GM12878 (cell line): ENCODE data around the gene KIF23. TPM values are rescaled to one million over a fixed set of nuclear protein-coding genes. Genes with fewer than 3 reads are reported as not detected.

Experiments
- ATAC-seq: fragments of 200-7000 bp; cut with Tn5 transposase; 3 replicates; pipeline ENCODE4 v1.9.1; 2020; ENCODE audit warnings: mild to moderate bottlenecking, moderate library complexity
- BruUV-seq: library from RNA; stranded (reverse); fragments of 400-500 nt; replicated peaks from 2 replicates; lab custom pipeline; 2021; lab: Mats Ljungman, UMichigan
- CTCF ChIA-PET: fragments of 300-600 bp; sonication (Branson Sonifier 250); formaldehyde crosslinking; extraction: SDS; loops from one replicate; lab custom pipeline; 2021; ENCODE audit warnings: inconsistent platforms; lab: Yijun Ruan, JAX
- POLR2A ChIA-PET: fragments of 350-600 bp; formaldehyde crosslinking; extraction: SDS; loops from one replicate; lab custom pipeline; 2021; ENCODE audit warnings: inconsistent platforms; lab: Charles Lee
- RAD21 ChIA-PET: fragments of 300-600 bp; sonication (Branson Sonifier 250); formaldehyde crosslinking; loops from one replicate; lab custom pipeline; 2023; ENCODE audit warnings: antibody characterized with exemption; ENCODE audit not compliant: unreplicated experiment; lab: Charles Lee
- SMC1A ChIA-PET: fragments of 300-600 bp; sonication (Branson Sonifier 250); formaldehyde crosslinking; loops from one replicate; lab custom pipeline; 2023; ENCODE audit not compliant: unreplicated experiment, uncharacterized antibody; lab: Charles Lee
- DNase-seq: peaks from one replicate; pipeline ENCODE4 v3.0.0-alpha.2; 2011; ENCODE audit warnings: low read depth, low spot score
- FAIRE-seq: peaks from 3 replicates; lab custom pipeline; 2011; peaks lifted over from hg19 to GRCh38; lab: Jason Lieb, UNC
- H2AFZ ChIP-seq: 2 replicates; pipeline ENCODE4 v1.6.0; 2011; ENCODE audit warnings: low read depth, low read length, control low read depth; ENCODE audit not compliant: control insufficient read depth
- H3K27ac ChIP-seq: 2 replicates; pipeline ENCODE4 v1.5.1; 2011; ENCODE audit warnings: control low read depth; ENCODE audit not compliant: control insufficient read depth, insufficient read depth
- H3K27me3 ChIP-seq, 2 experiments: replicated peaks in 1 of 2; 2 replicates each; pipeline versions ENCODE4 v1.6.0 to v1.6.1; 2011; ENCODE audit warnings: low read length in 1 of 2; ENCODE audit not compliant: control insufficient read depth in 2 of 2, insufficient read depth in 2 of 2
- H3K36me3 ChIP-seq, 2 experiments: 2 replicates each; pipeline ENCODE4 v1.5.1; 2011; ENCODE audit warnings: low read length in 1 of 2; ENCODE audit not compliant: control insufficient read depth in 2 of 2, insufficient read depth in 2 of 2
- H3K4me1 ChIP-seq: 2 replicates; pipeline ENCODE4 v1.6.1; 2011; ENCODE audit warnings: mild to moderate bottlenecking, low read length, moderate library complexity, mixed read lengths; ENCODE audit not compliant: control insufficient read depth, insufficient read depth
- H3K4me2 ChIP-seq: 2 replicates; pipeline ENCODE4 v1.6.0; 2011; ENCODE audit warnings: control low read depth; ENCODE audit not compliant: control insufficient read depth, insufficient read depth
- H3K4me3 ChIP-seq: fragments of 200-600 bp; sonication (generic); 2 replicates; pipeline ENCODE4 v1.5.1; 2016
- H3K79me2 ChIP-seq: 2 replicates; pipeline ENCODE4 v1.6.0; 2011; ENCODE audit warnings: low read length; ENCODE audit not compliant: control insufficient read depth, insufficient read depth
- H3K9ac ChIP-seq: 2 replicates; pipeline ENCODE4 v1.8.0; 2011; ENCODE audit warnings: low read length, control low read depth, mixed read lengths; ENCODE audit not compliant: control insufficient read depth, insufficient read depth
- H3K9me3 ChIP-seq: replicated peaks from 3 replicates; pipeline ENCODE4 v1.5.1; 2011; ENCODE audit warnings: mild to moderate bottlenecking, low read length; ENCODE audit not compliant: control insufficient read depth, insufficient read depth
- H4K20me1 ChIP-seq: 2 replicates; pipeline ENCODE4 v1.6.0; 2011; ENCODE audit not compliant: control insufficient read depth, insufficient read depth
- ASH2L ChIP-seq: fragments of 300-600, 200-600 bp; sonication (generic); IDR thresholded peaks from 2 replicates; pipeline ENCODE4 v1.6.1; 2017; ENCODE audit warnings: low read depth, mild to moderate bottlenecking, borderline replicate concordance
- CBX3 ChIP-seq: fragments of 200-600 bp; sonication (generic); IDR thresholded peaks from 2 replicates; pipeline ENCODE4 v1.6.1; 2016; ENCODE audit warnings: low read depth, borderline replicate concordance
- ESRRA ChIP-seq: IDR thresholded peaks from 2 replicates; pipeline ENCODE4 v1.6.1; 2012; ENCODE audit warnings: mild to moderate bottlenecking, low read length, improper control_type of control experiment
- IKZF1 ChIP-seq: fragments of 450-650 bp; conservative IDR thresholded peaks from 2 replicates; pipeline ENCODE4 v1.6.1; 2017; ENCODE audit warnings: antibody characterized with exemption, mild to moderate bottlenecking
- MEF2B ChIP-seq: fragments of 450-650 bp; IDR thresholded peaks from 2 replicates; pipeline ENCODE4 v1.6.1; 2018; ENCODE audit warnings: mild to moderate bottlenecking, moderate library complexity; ENCODE audit not compliant: partially characterized antibody, poor library complexity, severe bottlenecking
- NBN ChIP-seq: fragments of 450-650 bp; IDR thresholded peaks from 2 replicates; pipeline ENCODE4 v1.6.1; 2016
- REST ChIP-seq: IDR thresholded peaks from 2 replicates; pipeline ENCODE4 v1.6.1; 2012; ENCODE audit warnings: mild to moderate bottlenecking, low read depth, low read length
- ZBTB33 ChIP-seq: fragments of 450-650 bp; IDR thresholded peaks from 2 replicates; pipeline ENCODE4 v1.6.1; 2017; ENCODE audit warnings: mild to moderate bottlenecking
- WGBS: methylation state at CpG from one replicate; pipeline ENCODE4 v1.1.6; 2016; ENCODE audit warnings: low lambda C conversion rate; ENCODE audit not compliant: insufficient replicate concordance, insufficient coverage; ENCODE audit errors: missing lambda C conversion rate; 5-methylcytosine and 5-hydroxymethylcytosine counted together
- in situ Hi-C: fragments of 300-500 bp; cut with MboI; formaldehyde crosslinking; loops from 9 replicates; pipeline ENCODE4 v1.14.3; 2018; ENCODE audit warnings: mixed read lengths
- intact Hi-C: fragments of 100-400 bp; cut with micrococcal nuclease; formaldehyde crosslinking; loops from one replicate; pipeline ENCODE4 v1.14.2; 2022; ENCODE audit not compliant: unreplicated experiment
- polyA plus RNA-seq, 11 experiments: library from polyadenylated mRNA; depleted of rRNA in 4 of 11; unstranded in 6 of 11; stranded (reverse) in 5 of 11; fragments of >200 nt; fragmentation: Nextera tagmentation in 4 of 11; fragmentation: Illumina TruSeq in 1 of 11; extraction: Ambion mirVana in 4 of 11; extraction: Trizol in 1 of 11; gene quantifications; 1 replicate in 1 of 11; 2 replicates in 10 of 11; pipeline versions ENCODE4 v1.2.1 to v1.2.3, GENCODE V29; 2011 to 2016; ENCODE audit warnings: inconsistent platforms in 2 of 11, missing spikeins in 2 of 11, low read depth in 1 of 11
- total RNA-seq, 4 experiments: library from RNA; depleted of rRNA in 3 of 4; stranded (reverse); fragments of >200 nt in 3 of 4; fragmentation: Illumina TruSeq in 1 of 4; extraction: Trizol in 1 of 4; gene quantifications; 2 replicates each; pipeline versions ENCODE4 v1.2.1 to v1.2.3, GENCODE V29; 2013 to 2021
- TF ChIP-seq, protein P1 (sequence below): IDR thresholded peaks from 2 replicates; pipeline ENCODE4 v1.6.1; 2011; ENCODE audit warnings: borderline replicate concordance, low read depth, mild to moderate bottlenecking, moderate library complexity, mixed read lengths, low read length; ENCODE audit not compliant: insufficient read depth; ENCODE audit errors: extremely low read length

KIF23 gene
- total and polyA plus RNA-seq, 10 of the 15 experiments (the other 5 are each of a cell fraction or from before 2014, with no cell fraction given): 28.0 to 62.5 (median 46.6) TPM

GRCh38 chr15:69497076-69497475, 82.9 kb downstream of the KIF23 start:
- in situ Hi-C loops: no loop called here
- ChIA-PET SMC1A (no interaction called here), CTCF (no interaction called here)
- Histone ChIP-seq H3K4me3 (no peak overlapping the region), H3K79me2 (no peaks in the 10 kb centered on the region)
- TF ChIP-seq, protein P1, sequence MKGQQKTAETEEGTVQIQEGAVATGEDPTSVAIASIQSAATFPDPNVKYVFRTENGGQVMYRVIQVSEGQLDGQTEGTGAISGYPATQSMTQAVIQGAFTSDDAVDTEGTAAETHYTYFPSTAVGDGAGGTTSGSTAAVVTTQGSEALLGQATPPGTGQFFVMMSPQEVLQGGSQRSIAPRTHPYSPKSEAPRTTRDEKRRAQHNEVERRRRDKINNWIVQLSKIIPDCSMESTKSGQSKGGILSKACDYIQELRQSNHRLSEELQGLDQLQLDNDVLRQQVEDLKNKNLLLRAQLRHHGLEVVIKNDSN: no peak
- TF ChIP-seq CBX3 (no peak), ESRRA (no peak), NBN (no peak), ASH2L (no peak), REST (no peak), ZBTB33 (no peak), IKZF1 (no peak), MEF2B (no peak)
- TF ChIP-seq, all 136 proteins: peak for 0
- H3K27ac ChIP-seq: no peak overlapping the region
- H2AFZ ChIP-seq: no peak overlapping the region
- DNase-seq (no peak), FAIRE-seq (no peak), ATAC-seq (no peak)
- ChIA-PET RAD21 (no interaction called here), POLR2A (no interaction called here)
- WGBS: 10% methylated on average over 1 of the region's 1 CpG
- H3K9ac ChIP-seq: no peak overlapping the region
- H4K20me1 ChIP-seq: no peaks in the 10 kb centered on the region; the same call in 1 of the 2 replicates
- H3K27me3 ChIP-seq: no peaks in the 10 kb centered on the region
- H3K4me1 ChIP-seq: no peaks in the 10 kb centered on the region
- no peaks in the 10 kb centered on the region for H3K9me3 ChIP-seq
- H3K4me2 ChIP-seq: no peak overlapping the region
- no TSS peak for BruUV-seq
- H3K36me3 ChIP-seq: no peaks in the 10 kb centered on the region
- intact Hi-C loops: no loop called here
